Left renal pelvis (tissue), 4 donors: Measurements from ENCODE around the gene WRAP73. TPM values are rescaled to one million over a fixed set of nuclear protein-coding genes. Genes with fewer than 3 reads are reported as not detected.
"Not testable (repeated sequence)": the region's sequence is repeated elsewhere in the genome, so short reads cannot be mapped to it uniquely, and the experiment has no call there.

Source experiments
- DNase-seq, 4 donors: peaks; one replicate each; pipeline ENCODE4 v3.0.0-alpha.2; 2013; ENCODE audit warnings: low read depth in 4 of 4, low spot score in 3 of 4
- polyA plus RNA-seq, 4 donors: library from polyadenylated mRNA; unstranded; fragments of 120-200 nt; gene quantifications; one replicate each; pipeline ENCODE4 v1.2.1, GENCODE V29; 2013; ENCODE audit not compliant: insufficient read length in 4 of 4

The WRAP73 gene
- polyA plus RNA-seq, 4 donors = 13.2 to 23.2 (median 18.1) TPM

- no peak for DNase-seq
These were observed 50.1 kb downstream of the WRAP73 start for GRCh38 chr1:3599816-3600215.

- no peak for DNase-seq
These were observed 50.6 kb downstream of the WRAP73 start for GRCh38 chr1:3599286-3599811.

DNA sequence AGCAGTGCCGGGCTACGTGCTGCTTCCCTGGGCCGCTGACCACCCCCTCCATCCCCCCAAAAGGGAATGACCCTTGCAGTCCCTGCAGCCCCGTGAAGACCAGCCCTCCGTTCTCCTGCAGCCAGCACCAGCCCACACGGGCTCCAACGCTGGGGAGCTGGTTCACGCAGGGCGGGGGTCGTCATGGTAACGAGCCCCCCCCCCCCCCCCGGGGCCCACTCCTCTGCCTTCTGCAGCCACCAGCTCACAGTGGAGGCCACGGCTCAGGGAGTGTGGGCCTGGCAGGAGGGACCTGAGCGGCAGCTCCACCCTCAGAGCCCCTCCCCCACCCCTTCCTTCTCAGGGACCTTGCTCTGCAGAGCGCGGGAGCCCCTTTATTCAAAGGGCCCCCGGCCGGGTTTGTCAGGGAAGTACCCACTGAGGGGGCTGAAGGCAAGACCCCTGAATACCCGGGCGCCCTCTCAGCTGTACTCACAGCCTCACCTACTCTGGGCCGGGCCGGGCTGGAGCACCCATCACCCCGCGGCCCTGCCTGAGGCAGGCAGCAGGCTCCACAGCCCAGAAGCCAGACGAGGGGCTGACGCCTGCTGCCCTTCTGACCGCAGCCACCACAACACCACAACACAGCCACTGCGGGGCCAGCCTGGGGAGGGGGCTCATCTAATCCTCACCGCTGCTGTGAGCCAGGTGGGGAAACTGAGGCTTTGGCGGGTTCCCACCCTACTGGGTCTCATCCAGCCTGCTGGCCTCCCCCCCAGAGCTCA, 51.2 kb downstream of the WRAP73 start:
- no peak for DNase-seq

DNA sequence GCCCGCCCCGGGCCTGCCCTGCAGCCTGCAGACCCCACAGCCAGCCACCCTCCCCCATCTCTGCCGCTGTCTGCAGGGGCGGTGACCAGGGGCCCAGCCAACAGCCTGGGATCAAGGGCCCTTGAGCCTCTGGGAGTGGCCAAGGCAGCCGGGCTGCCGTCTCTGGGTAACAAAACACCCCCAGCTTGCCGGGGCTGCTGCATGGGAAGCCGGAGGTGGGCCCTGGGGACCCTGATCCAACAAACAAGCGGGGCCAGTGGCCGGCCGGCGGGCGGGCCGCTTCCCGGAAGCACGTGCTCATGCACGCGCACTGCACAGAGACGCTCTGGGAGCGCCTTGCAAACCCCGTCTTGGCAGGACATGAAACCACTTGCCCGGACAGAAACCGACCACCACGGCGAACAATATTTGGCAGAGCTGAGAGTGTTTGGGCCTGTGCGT, 51.8 kb downstream of the WRAP73 start:
- no peak for DNase-seq

GRCh38 chr1:3597599-3597964, 52.3 kb downstream of the WRAP73 start:
- no peak for DNase-seq

- no peak for DNase-seq
These were observed 53.0 kb downstream of the WRAP73 start for GRCh38 chr1:3596663-3597598.

DNA sequence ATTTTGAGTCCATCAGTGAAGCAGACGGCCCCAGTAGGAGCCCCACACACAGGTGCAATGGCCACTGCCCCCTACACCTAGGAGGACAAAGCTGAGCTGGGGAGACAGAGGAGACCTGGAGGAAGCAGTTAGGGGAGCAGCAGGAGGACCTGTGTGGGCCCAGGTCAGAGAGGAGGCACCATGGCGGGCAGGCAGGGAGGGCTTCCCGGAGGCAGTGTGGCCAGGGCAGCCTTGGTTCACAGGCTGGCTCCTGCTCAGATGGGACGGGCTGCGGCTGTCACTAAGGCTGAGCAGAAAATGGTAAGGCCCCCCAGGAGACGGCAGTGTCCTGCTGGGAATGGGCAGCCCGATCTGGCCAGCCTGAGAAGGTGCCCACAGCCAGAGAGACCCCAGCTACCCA, 54.0 kb downstream of the WRAP73 start:
- no peak for DNase-seq

GRCh38 chr1:3594706-3595377, 55.1 kb downstream of the WRAP73 start:
- DNase-seq = no peak

GRCh38 chr1:3593745-3594144, 56.2 kb downstream of the WRAP73 start:
- DNase-seq = no peak

DNA sequence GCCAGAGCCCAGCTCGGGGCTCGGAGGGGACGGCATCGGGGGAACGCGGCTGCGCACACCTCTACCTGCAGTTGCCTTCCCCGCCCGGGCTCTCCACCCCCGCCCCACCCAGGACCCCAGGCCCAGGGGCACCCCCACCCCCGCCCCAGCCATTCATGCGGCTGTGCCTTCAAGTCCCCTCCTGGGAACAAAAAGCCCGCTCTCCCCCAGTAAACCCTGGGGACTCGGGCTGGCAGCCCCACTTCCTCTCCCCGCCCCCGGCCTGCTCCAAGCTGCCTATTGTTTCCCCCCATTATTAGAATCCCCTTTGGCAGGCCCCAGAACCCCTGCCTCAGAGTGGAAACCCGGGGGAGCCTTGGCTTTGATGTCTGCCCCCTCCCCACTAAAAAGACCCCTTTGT, 56.6 kb downstream of the WRAP73 start:
- no peak for DNase-seq

- DNase-seq = no peak
These were observed 58.7 kb downstream of the WRAP73 start for GRCh38 chr1:3590951-3591865.

DNA sequence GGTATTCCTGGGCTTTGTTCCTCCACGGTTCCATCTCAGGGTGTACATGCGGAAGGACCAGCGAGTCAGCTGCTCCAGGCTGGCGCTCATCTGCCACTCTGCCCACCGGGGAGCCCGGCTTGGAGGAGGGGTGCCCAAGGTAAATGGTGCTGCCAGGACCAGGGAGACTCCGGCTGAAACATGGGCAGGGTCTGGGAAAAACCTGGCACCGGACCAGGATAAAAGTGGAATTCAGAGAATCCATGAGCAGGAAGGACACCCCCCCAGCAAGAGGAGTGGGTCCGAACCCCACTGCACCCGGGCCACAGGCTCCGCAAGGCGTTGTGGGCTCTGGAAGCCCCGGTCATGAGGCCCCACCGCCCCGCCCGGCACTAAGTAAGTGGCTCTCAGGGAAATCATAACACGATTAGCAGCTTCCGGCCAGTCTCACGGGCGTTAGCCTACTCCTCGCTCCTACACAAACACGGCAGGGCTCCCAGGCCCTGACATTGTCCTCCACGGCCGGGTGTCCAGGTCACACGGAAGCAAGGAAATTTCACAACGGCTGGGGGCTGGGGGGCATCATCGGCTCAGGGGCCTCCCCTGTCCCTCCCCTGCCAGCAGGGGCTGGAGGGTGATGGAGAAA, 59.7 kb downstream of the WRAP73 start:
- no peak for DNase-seq

GRCh38 chr1:3588395-3588794, 61.5 kb downstream of the WRAP73 start:
- DNase-seq = no peak

GRCh38 chr1:3586986-3587759, 62.7 kb downstream of the WRAP73 start:
- no peak for DNase-seq

GRCh38 chr1:3585940-3586568, 63.8 kb downstream of the WRAP73 start:
- no peak for DNase-seq

GRCh38 chr1:3585353-3585868, 64.5 kb downstream of the WRAP73 start:
- not testable (repeated sequence) for DNase-seq

GRCh38 chr1:3584915-3585314, 65.0 kb downstream of the WRAP73 start:
- no peak for DNase-seq

DNA sequence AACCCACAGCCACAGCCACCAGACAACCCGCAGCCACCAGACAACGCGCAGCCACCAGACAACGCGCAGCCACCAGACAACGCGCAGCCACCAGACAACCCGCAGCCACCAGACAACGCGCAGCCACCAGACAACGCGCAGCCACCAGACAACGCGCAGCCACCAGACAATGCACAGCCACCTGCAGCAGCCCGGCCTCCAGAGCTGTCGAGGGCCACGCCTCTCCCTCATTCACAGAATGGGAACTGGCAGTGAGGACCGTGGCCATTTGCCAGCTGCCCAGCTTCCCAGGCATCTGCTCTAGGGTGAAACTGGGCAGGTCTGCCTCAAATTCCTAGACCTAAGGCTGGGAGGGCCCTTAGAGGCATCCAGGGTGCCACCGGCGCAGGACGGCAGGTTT, 66.2 kb downstream of the WRAP73 start:
- not testable (repeated sequence) for DNase-seq
